Transverse colon (tissue), 4 donors: ENCODE data around the gene PNPLA5. TPM values are rescaled to one million over a fixed set of nuclear protein-coding genes. Genes with fewer than 3 reads are reported as not detected.

ENCODE experiments used
- DNase-seq: peaks from one replicate; pipeline ENCODE4 v3.0.0-alpha.2; 2019
- H3K27ac ChIP-seq, 4 donors: fragments of 200-600 bp; sonication (generic); 2 replicates each; pipeline ENCODE4 v1.5.1; 2016 to 2018; ENCODE audit warnings: inconsistent platforms in 4 of 4
- H3K27me3 ChIP-seq: fragments of 200-600 bp; sonication (generic); 2 replicates; pipeline ENCODE4 v1.5.1; 2017; ENCODE audit warnings: inconsistent platforms
- H3K36me3 ChIP-seq, 4 donors: fragments of 200-600 bp; sonication (generic); 2 replicates each; pipeline ENCODE4 v1.5.1; 2017 to 2019; ENCODE audit warnings: inconsistent platforms in 4 of 4
- H3K4me1 ChIP-seq, 4 donors: fragments of 200-600 bp; sonication (generic); 2 replicates each; pipeline ENCODE4 v1.5.1; 2017 to 2020; ENCODE audit warnings: inconsistent platforms in 4 of 4
- H3K4me3 ChIP-seq, 4 donors: fragments of 200-600 bp; sonication (generic); 1 replicate in 1 of 4; 2 replicates in 3 of 4; pipeline versions ENCODE4 v1.5.1 to v1.6.1; 2017 to 2019; ENCODE audit warnings: inconsistent platforms in 4 of 4
- H3K9me3 ChIP-seq, 2 donors: fragments of 200-600 bp; sonication (generic); 2 replicates each; pipeline ENCODE4 v1.5.1; 2017 to 2019; ENCODE audit warnings: inconsistent platforms in 2 of 2
- CTCF ChIP-seq, 5 experiments: fragments of 200-600 bp in 3 of 5; fragments of 450-650 bp in 2 of 5; sonication (generic) in 3 of 5; IDR thresholded peaks; 1 replicate in 2 of 5; 2 replicates in 3 of 5; pipeline ENCODE4 v1.5.1; 2016 to 2017; ENCODE audit warnings: antibody characterized with exemption in 5 of 5, inconsistent platforms in 3 of 5, mild to moderate bottlenecking in 2 of 5, moderate library complexity in 1 of 5
- EP300 ChIP-seq: sonication (generic); formaldehyde crosslinking; IDR thresholded peaks from one replicate; pipeline ENCODE4 v1.6.1; 2017; ENCODE audit warnings: antibody characterized with exemption, low read depth
- POLR2A ChIP-seq: fragments of 450-650 bp; IDR thresholded peaks from one replicate; pipeline ENCODE4 v1.6.1; 2016; ENCODE audit warnings: antibody characterized with exemption, mild to moderate bottlenecking, moderate library complexity
- POLR2AphosphoS5 ChIP-seq, 3 donors: sonication (generic); formaldehyde crosslinking; IDR thresholded peaks; one replicate each; pipeline ENCODE4 v1.6.1; 2016; ENCODE audit warnings: antibody characterized with exemption in 3 of 3
- WGBS, 2 donors: methylation state at CpG; one replicate each; pipeline ENCODE4 v1.1.5; 2018; ENCODE audit warnings: low coverage in 1 of 2; 5-methylcytosine and 5-hydroxymethylcytosine counted together
- in situ Hi-C, 4 donors: fragments of 200-750 bp; cut with MboI; loops; one replicate each; pipeline versions ENCODE4 v1.15.0 to v1.15.1; 2017; ENCODE audit warnings: low sequenced_read_pairs in 3 of 4, low pct_ligation_motif_present in 1 of 4, low pct_unique_long_range_greater_than_20kb in 1 of 4
- intact Hi-C: fragments of 100-400 bp; cut with DNase I; formaldehyde crosslinking; loops from one replicate; pipeline ENCODE4 v1.15.1; 2023; ENCODE audit warnings: low total_unique reads
- total RNA-seq, 4 donors: library from RNA; depleted of rRNA; stranded (reverse); fragments of >200 nt; gene quantifications; one replicate each; pipeline ENCODE4 v1.1.0, GENCODE V29; 2016

Gene PNPLA5
- total RNA-seq, 4 donors from 2014 or later, result not detected

- DNase-seq, result no peak
- intact Hi-C loops, result no loop called here
- in situ Hi-C loops, result no loop called here
- no peak overlapping the region for H3K27ac ChIP-seq
- no peaks in the 10 kb centered on the region for H3K9me3 ChIP-seq
- TF ChIP-seq POLR2AphosphoS5 (IDR thresholded peaks at IDR 0.05) (no peak), EP300 (no peak), CTCF (IDR thresholded peaks at IDR 0.05) (no peak), POLR2A (no peak)
- H3K4me3 ChIP-seq, result no peak overlapping the region
- 20 to 42% methylated on average over 1 to 4 of the region's 4 CpGs for WGBS, 2 donors
- H3K27me3 ChIP-seq, result peaks cover 64% of the 10 kb centered on the region
- H3K4me1 ChIP-seq, result peaks cover 0 to 8% (median 0%) of the 10 kb centered on the region in 4 donors
- H3K36me3 ChIP-seq, result no peaks in the 10 kb centered on the region
Measured at GRCh38 chr22:43889860-43890253, 2.0 kb downstream of the PNPLA5 start.

GRCh38 chr22:43889201-43889859, 2.5 kb downstream of the PNPLA5 start:
- Histone ChIP-seq H3K27me3 (peaks cover 64% of the 10 kb centered on the region), H3K36me3 (no peaks in the 10 kb centered on the region), H3K4me1 (peaks cover 0 to 8% (median 0%) of the 10 kb centered on the region in 4 donors), H3K27ac (no peak overlapping the region), H3K9me3 (no peaks in the 10 kb centered on the region), H3K4me3 (no peak overlapping the region)
- TF ChIP-seq CTCF (IDR thresholded peaks at IDR 0.05) (no peak), EP300 (no peak), POLR2A (no peak), POLR2AphosphoS5 (IDR thresholded peaks at IDR 0.05) (no peak)
- DNase-seq, result no peak
- in situ Hi-C loops (no loop called here), intact Hi-C loops (no loop called here)
- 67% methylated on average over 16 of the region's 16 CpGs; no CpG with 5 or more reads in 1 of the 2 donors for WGBS, 2 donors

GRCh38 chr22:43888740-43889139, 3.1 kb downstream of the PNPLA5 start:
- no peaks in the 10 kb centered on the region for H3K36me3 ChIP-seq
- H3K9me3 ChIP-seq, result no peaks in the 10 kb centered on the region
- in situ Hi-C loops (no loop called here), intact Hi-C loops (no loop called here)
- H3K27me3 ChIP-seq, result peaks cover 61% of the 10 kb centered on the region
- peaks cover 0 to 8% (median 0%) of the 10 kb centered on the region in 4 donors for H3K4me1 ChIP-seq
- no peak for DNase-seq
- no peak overlapping the region for H3K4me3 ChIP-seq
- WGBS, 2 donors, result 56 to 60% methylated on average over 2 to 4 of the region's 4 CpGs
- TF ChIP-seq POLR2AphosphoS5 (IDR thresholded peaks at IDR 0.05), result no peak
- TF ChIP-seq POLR2A, result no peak
- TF ChIP-seq CTCF (IDR thresholded peaks at IDR 0.05), result no peak
- no peak for TF ChIP-seq EP300
- no peak overlapping the region for H3K27ac ChIP-seq

- TF ChIP-seq POLR2A (no peak), EP300 (no peak), CTCF (IDR thresholded peaks at IDR 0.05) (no peak)
- in situ Hi-C loops (no loop called here), intact Hi-C loops (no loop called here)
- H3K27ac ChIP-seq, result no peak overlapping the region
- H3K4me1 ChIP-seq, result peaks cover 0 to 8% (median 0%) of the 10 kb centered on the region in 4 donors
- H3K36me3 ChIP-seq, result no peaks in the 10 kb centered on the region
- H3K27me3 ChIP-seq, result peaks cover 48% of the 10 kb centered on the region
- H3K4me3 ChIP-seq, result no peak overlapping the region
- DNase-seq, result no peak
- no peaks in the 10 kb centered on the region for H3K9me3 ChIP-seq
- 59% methylated on average over 4 of the region's 4 CpGs; no CpG with 5 or more reads in 1 of the 2 donors for WGBS, 2 donors
Measured at GRCh38 chr22:43887391-43887790, 4.4 kb downstream of the PNPLA5 start.
